GM08714 (cell line): ENCODE measurements around the gene NSMCE1.
A peak's percentile ranks its signal among the peaks of the same experiment; 100 is the strongest.
"Not testable (repeated sequence)": the region's sequence is repeated elsewhere in the genome, so short reads cannot be mapped to it uniquely, and the experiment has no call there.

Experiments
- H3K4me3 ChIP-seq: fragments of 200-500 bp; sonication (Bioruptor generic); 2 replicates; pipeline ENCODE4 v1.5.1; 2014; ENCODE audit warnings: mild to moderate bottlenecking, low read length, inconsistent platforms
- ZNF274 ChIP-seq: IDR thresholded peaks from 2 replicates; pipeline ENCODE4 v1.6.1; 2012; ENCODE audit warnings: mild to moderate bottlenecking, low read depth, low read length

NSMCE1 gene

GRCh38 chr16:27218756-27219155 lies 49.8 kb downstream of the NSMCE1 start:
- TF ChIP-seq ZNF274, result no peak
- H3K4me3 ChIP-seq, result no peak overlapping the region

- no peak overlapping the region for H3K4me3 ChIP-seq
- no peak for TF ChIP-seq ZNF274
Observed at GRCh38 chr16:27217256-27217655, 51.3 kb downstream of the NSMCE1 start.

DNA sequence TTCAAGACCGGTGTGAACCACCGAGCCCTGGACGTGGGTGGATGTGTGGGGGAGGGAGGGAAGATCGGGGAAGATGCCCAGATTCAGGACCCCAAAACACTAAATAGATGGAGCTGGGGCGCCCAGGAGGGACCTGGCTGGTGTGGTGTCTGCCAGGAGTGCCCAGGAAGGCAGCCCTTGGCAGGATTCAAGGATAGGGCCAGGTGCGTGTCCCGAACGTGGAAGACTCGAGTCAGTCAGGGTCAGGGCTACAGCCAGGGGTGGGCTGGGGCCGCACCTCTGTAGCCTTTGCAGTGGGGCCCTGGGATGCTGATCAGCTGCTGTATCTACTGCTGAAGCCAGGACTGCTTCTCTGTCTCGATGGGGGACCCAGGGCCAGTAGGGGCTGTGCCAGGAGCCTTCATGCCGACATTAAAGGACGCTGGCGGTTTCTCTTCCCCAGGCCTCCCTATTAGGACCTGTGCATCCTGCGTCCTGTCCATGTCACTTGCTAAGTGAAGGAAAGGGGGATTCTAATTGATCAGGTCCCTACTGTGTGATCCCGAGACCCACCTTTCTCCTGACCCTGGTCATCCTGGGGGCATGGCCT lies 52.2 kb downstream of the NSMCE1 start:
- no peak for TF ChIP-seq ZNF274
- H3K4me3 ChIP-seq, result no peak overlapping the region

GRCh38 chr16:27215660-27216059 lies 52.9 kb downstream of the NSMCE1 start:
- TF ChIP-seq ZNF274, result no peak
- H3K4me3 ChIP-seq, result no peak overlapping the region

DNA sequence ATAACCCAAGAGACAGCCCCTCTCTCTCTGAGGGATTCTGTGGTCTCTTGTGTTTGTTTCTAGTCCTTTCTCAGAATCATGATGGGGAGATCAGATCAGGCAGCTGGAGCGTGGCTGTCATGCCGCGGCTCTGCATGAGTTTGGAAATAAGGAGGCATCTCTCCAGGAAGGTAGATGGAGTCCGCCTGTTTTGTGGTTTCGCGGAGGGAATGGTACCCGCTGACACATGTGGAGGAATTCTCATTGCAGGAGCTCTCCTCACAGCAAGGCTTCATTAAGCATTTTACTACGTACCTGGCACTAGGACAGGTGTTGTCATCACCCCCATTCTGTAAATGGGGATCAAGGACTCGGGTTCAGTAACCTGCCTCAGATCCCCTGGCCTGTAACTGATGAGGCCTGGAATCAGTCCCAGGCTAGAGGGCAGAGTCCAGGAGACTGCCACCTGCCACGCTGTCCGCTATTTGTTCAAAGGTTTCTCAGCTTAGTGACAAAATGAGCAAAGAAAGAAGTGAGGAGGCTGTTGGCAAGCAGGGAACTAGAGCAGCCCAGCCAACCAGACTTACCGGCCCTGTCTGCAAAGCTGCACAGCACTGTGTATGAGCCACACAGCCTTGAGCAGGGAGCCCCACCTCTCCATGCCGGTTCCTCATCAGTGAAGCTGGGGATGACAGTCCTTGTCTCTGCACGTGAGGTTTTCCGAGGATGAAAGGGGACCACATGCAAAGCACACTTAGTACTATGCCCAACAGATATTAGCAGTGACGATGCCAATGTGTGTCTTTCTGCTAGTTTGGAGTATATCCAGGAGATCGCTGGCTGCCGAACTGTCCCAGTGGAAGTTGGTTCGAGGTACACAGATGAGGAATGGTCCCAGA lies 54.2 kb downstream of the NSMCE1 start:
- H3K4me3 ChIP-seq, result no peak overlapping the region
- TF ChIP-seq ZNF274, result no peak

DNA sequence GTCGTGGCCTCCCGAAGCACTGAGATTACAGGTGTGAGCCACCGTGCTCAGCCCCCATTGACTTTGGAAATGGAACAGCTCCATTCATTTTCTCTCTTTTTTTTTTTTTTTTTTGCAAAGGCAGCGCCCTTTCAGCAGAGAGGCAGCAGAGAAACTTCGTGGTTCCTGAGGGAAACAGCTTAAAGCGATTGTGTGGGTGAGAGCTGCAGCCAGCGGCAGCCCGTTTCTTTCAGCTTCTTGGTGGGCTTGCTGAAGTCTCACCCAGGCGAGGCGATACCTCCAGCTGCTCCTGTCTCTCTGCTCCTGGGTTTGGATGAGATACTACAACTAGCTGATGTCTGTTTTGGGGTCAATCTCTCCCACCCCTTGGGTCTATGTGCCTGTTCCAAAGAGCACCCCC lies 57.5 kb downstream of the NSMCE1 start:
- no peak for TF ChIP-seq ZNF274
- H3K4me3 ChIP-seq, result no peak overlapping the region

GRCh38 chr16:27210174-27210573 lies 58.4 kb downstream of the NSMCE1 start:
- no peak overlapping the region for H3K4me3 ChIP-seq
- no peak for TF ChIP-seq ZNF274

- TF ChIP-seq ZNF274, result no peak
- H3K4me3 ChIP-seq, result no peak overlapping the region
Observed at GRCh38 chr16:27209591-27209990, 59.0 kb downstream of the NSMCE1 start.

GRCh38 chr16:27208796-27209195 lies 59.8 kb downstream of the NSMCE1 start:
- H3K4me3 ChIP-seq, result no peak overlapping the region
- TF ChIP-seq ZNF274, result no peak

DNA sequence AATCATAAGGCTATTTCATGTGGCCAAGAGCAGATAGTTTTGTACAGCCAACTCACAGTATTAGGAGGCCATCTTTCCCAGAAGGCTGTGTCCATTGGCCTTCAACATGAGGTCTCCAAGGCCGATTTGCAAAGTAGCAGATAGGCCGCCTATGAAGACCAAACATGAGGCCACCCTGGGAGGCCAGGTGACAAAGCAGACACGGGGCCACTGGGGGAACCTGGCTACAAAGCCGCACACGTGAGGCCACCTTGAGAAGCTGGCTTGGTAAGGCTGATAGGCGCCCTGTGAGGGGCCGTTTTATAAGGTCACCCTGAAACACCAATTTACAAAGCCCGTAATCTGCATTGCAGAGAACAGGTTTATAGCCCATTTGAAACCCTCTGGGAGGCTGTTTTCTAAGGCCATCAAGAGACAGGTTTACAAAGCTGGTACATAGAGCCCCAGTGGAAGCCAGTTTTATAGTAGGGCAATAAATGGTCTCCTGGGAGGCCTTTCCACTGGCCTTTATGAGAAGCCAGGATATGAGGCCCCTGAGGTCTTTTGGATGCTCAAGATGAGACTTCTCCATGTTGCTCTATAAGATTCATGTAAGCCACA lies 60.4 kb downstream of the NSMCE1 start:
- no peak overlapping the region for H3K4me3 ChIP-seq
- TF ChIP-seq ZNF274, result no peak

DNA sequence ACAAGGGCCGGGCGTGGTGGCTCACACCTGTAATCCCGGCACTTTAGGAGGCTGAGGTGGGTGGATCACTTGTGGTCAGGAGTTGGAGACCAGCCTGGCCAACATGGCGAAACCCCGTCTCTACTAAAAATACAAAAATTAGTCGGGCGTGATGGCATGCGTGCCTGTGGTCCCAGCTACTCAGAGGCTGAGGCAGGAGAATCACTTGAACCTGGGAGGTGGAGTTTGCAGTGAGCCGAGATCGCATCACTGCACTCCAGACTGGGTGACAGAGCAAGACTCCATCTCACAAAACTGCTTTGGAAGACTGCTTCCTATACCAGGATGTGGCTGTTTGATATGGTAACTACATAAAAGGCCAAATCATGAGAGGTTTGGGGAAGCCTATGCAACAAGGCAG lies 61.5 kb downstream of the NSMCE1 start:
- H3K4me3 ChIP-seq, result not testable (repeated sequence)

GRCh38 chr16:27205423-27206065 lies 63.0 kb downstream of the NSMCE1 start:
- no peak for TF ChIP-seq ZNF274

GRCh38 chr16:27204312-27204915 lies 64.2 kb downstream of the NSMCE1 start:
- no peak for TF ChIP-seq ZNF274
- H3K4me3 ChIP-seq, result peak overlapping the region; percentile 77

More at GRCh38 chr16:27205423-27206065, 63.0 kb downstream of the NSMCE1 start:
- no peak overlapping the region for H3K4me3 ChIP-seq
